ENCODE measurements around the gene EZH2. TPM values are rescaled to one million over a fixed set of nuclear protein-coding genes. Genes with fewer than 3 reads are reported as not detected.

EZH2 gene
- total RNA-seq, 1 donor from 2014 or later: 6.6 TPM

DNA sequence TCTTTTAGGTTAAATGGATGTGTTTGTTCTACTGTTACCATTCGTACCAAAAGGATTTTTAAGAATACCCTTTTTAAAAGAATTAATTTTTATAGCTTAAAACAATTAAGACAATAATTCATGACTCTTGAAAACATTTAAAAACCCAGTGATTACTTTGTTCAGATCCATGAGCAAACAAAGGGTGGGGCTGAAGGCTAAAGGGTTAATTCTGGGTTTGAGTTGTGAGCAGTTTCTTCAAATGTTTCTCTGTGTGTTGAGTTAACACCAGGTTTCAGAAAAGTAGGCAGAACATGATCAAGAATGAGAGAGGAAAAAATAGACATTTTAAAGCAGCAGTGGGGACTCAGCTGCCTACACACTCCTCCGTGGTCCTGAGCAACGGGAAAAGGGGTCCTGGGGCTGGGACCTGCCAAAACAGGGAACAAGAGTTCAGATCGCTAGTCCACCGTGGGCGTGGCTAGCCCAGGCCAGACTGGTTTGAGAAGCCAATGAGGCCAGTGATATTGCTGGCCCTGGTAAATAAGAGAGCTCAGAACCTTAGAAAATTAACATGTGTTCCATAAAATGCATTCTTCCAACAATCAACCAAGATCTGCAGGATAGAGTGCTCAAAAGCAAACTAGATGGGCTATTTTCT lies 14.9 kb upstream of the EZH2 start:
- TF ChIP-seq CTCF (IDR thresholded peaks at IDR 0.05; ENCODE audit: insufficient read depth, low read length, severe bottlenecking): no peak
- no peak for DNase-seq (ENCODE audit: low read depth)

DNA sequence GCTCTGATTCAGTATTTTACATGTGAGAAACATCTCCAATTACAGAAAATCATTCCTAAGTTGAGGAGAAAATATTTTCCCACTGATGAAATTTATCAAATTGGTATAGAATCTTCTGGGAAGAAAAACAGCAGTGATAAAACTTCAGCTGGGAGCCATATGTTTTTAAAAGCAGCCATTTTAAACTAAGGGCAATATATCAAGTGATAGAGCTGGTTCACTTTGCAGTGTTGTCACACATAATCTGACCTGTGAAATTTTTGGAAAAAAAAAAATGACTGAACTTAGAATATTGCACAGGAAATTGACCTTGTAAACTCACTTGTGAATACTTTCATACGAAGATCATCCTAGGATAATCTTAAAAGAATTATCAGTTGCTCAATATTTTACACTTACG lies 10.5 kb upstream of the EZH2 start:
- no peak for FAIRE-seq

More for the DNA sequence above, 14.9 kb upstream of the EZH2 start:
- no peak for FAIRE-seq
- Histone ChIP-seq H3K4me3 (ENCODE audit: low read depth, low read length) (no peak overlapping the region), H3K27me3 (ENCODE audit: control insufficient read depth, insufficient read depth, low read length) (no peaks in the 10 kb centered on the region), H3K36me3 (ENCODE audit: control insufficient read depth, insufficient read depth, low read length) (no peaks in the 10 kb centered on the region)

DNA sequence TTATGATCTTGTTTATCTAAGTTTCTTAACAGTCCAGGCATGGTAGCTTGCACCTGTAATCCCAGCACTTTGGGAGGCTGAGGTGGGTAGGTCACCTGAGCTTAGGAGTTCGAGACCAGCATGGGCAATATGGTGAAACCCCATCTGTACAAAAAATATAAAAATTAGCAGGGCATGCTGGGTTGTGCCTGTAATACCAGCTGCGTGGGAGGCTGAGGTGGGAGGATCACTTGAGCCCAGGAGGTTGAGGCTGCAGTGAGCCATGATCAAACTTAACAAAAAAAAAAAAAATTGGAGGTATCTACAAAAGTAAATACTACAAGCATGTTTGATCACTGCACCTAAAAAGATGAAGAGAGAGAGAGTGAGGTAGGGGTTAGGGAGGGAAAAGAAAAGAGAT lies 9.0 kb upstream of the EZH2 start:
- Histone ChIP-seq H3K36me3 (ENCODE audit: control insufficient read depth, insufficient read depth, low read length) (no peaks in the 10 kb centered on the region), H3K4me3 (ENCODE audit: low read depth, low read length) (no peak overlapping the region), H3K27me3 (ENCODE audit: control insufficient read depth, insufficient read depth, low read length) (no peaks in the 10 kb centered on the region)
- TF ChIP-seq CTCF (IDR thresholded peaks at IDR 0.05; ENCODE audit: insufficient read depth, low read length, severe bottlenecking): no peak
- DNase-seq (ENCODE audit: low read depth): no peak
- FAIRE-seq: no peak

More for the DNA sequence above, 10.5 kb upstream of the EZH2 start:
- TF ChIP-seq CTCF (IDR thresholded peaks at IDR 0.05; ENCODE audit: insufficient read depth, low read length, severe bottlenecking): no peak
- no peaks in the 10 kb centered on the region for H3K36me3 ChIP-seq (ENCODE audit: control insufficient read depth, insufficient read depth, low read length)
- H3K4me3 ChIP-seq (ENCODE audit: low read depth, low read length): no peak overlapping the region
- no peaks in the 10 kb centered on the region for H3K27me3 ChIP-seq (ENCODE audit: control insufficient read depth, insufficient read depth, low read length)
- DNase-seq (ENCODE audit: low read depth): no peak

DNA sequence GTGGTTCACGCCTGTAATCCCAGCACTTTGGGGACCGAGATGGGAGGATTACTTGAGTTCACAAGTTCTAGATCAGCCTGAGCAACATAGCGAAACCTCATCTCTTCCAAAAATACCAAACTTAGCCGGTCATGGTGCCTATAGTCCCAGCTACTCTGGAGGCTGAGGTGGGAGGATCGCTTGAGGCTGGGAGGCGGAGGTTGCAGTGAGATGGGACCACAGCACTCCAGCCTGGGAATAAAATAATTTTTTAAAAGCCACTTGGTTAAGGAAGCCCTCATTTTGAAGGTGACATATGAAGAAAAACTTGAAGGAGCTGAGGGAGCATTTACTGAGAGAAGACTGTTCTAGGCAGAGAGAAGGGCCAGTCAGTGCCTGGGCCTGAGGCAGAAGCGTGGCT lies 4.2 kb upstream of the EZH2 start:
- DNase-seq (ENCODE audit: low read depth): no peak
- no peaks in the 10 kb centered on the region for H3K27me3 ChIP-seq (ENCODE audit: control insufficient read depth, insufficient read depth, low read length)
- no peak for TF ChIP-seq CTCF (IDR thresholded peaks at IDR 0.05; ENCODE audit: insufficient read depth, low read length, severe bottlenecking)
- H3K36me3 ChIP-seq (ENCODE audit: control insufficient read depth, insufficient read depth, low read length): no peaks in the 10 kb centered on the region
- H3K4me3 ChIP-seq (ENCODE audit: low read depth, low read length): no peak overlapping the region
- FAIRE-seq: no peak

- FAIRE-seq: no peak
- DNase-seq (ENCODE audit: low read depth): no peak
- Histone ChIP-seq H3K36me3 (ENCODE audit: control insufficient read depth, insufficient read depth, low read length) (no peaks in the 10 kb centered on the region), H3K4me3 (ENCODE audit: low read depth, low read length) (no peak overlapping the region), H3K27me3 (ENCODE audit: control insufficient read depth, insufficient read depth, low read length) (no peaks in the 10 kb centered on the region)
- no peak for TF ChIP-seq CTCF (IDR thresholded peaks at IDR 0.05; ENCODE audit: insufficient read depth, low read length, severe bottlenecking)
These were observed 2.8 kb upstream of the EZH2 start for GRCh38 chr7:148886844-148887243.
